Measurements from ENCODE around the gene NCBP3.

NCBP3 gene

GRCh38 chr17:3845621-3846436 lies at the start of gene NCBP3:
TSS of gene NCBP3 (minus strand) at chr17:3846246. CDS start at chr17:3846223, 23 bp downstream.
- peak; percentile 91 to 92 for DNase-seq (ENCODE audit: low read depth in 2 of 2)

GRCh38 chr17:3895354-3895753 lies 49.3 kb upstream of the NCBP3 start:
- no peak for DNase-seq (ENCODE audit: low read depth in 2 of 2)

GRCh38 chr17:3894911-3895343 lies 48.9 kb upstream of the NCBP3 start:
- DNase-seq (ENCODE audit: low read depth in 2 of 2), result no peak

- DNase-seq (ENCODE audit: low read depth in 2 of 2), result no peak
Measured at GRCh38 chr17:3894188-3894587, 48.1 kb upstream of the NCBP3 start.

- DNase-seq (ENCODE audit: low read depth in 2 of 2), result no peak
Measured at GRCh38 chr17:3893720-3894116, 47.7 kb upstream of the NCBP3 start.

GRCh38 chr17:3893003-3893719 lies 47.1 kb upstream of the NCBP3 start, which contains the start of gene CAMKK1:
TSS of gene CAMKK1 (minus strand) at chr17:3893053. CDS start at chr17:3885687, 7,366 bp downstream.
- peak; percentile 74 to 88 for DNase-seq (ENCODE audit: low read depth in 2 of 2)

- DNase-seq (ENCODE audit: low read depth in 2 of 2), result peak; percentile 56 to 73
Measured at GRCh38 chr17:3892095-3892998, 46.3 kb upstream of the NCBP3 start.

GRCh38 chr17:3891626-3892094 lies 45.6 kb upstream of the NCBP3 start:
- DNase-seq (ENCODE audit: low read depth in 2 of 2), result no peak

GRCh38 chr17:3890878-3891219 lies 44.8 kb upstream of the NCBP3 start:
- no peak for DNase-seq (ENCODE audit: low read depth in 2 of 2)

GRCh38 chr17:3890082-3890877 lies 44.2 kb upstream of the NCBP3 start:
- DNase-seq (ENCODE audit: low read depth in 2 of 2), result peak in 1 of 2 donors; percentile 29

GRCh38 chr17:3889325-3890012 lies 43.4 kb upstream of the NCBP3 start:
- no peak for DNase-seq (ENCODE audit: low read depth in 2 of 2)

- no peak for DNase-seq (ENCODE audit: low read depth in 2 of 2)
Measured at GRCh38 chr17:3888343-3889171, 42.5 kb upstream of the NCBP3 start.

- no peak for DNase-seq (ENCODE audit: low read depth in 2 of 2)
Measured at GRCh38 chr17:3887804-3888203, 41.8 kb upstream of the NCBP3 start.

- no peak for DNase-seq (ENCODE audit: low read depth in 2 of 2)
Measured at GRCh38 chr17:3887394-3887793, 41.3 kb upstream of the NCBP3 start.

GRCh38 chr17:3886776-3887175 lies 40.7 kb upstream of the NCBP3 start:
- no peak for DNase-seq (ENCODE audit: low read depth in 2 of 2)

GRCh38 chr17:3885970-3886369 lies 39.9 kb upstream of the NCBP3 start:
- no peak for DNase-seq (ENCODE audit: low read depth in 2 of 2)

- no peak for DNase-seq (ENCODE audit: low read depth in 2 of 2)
Measured at GRCh38 chr17:3885271-3885670, 39.2 kb upstream of the NCBP3 start.

- no peak for DNase-seq (ENCODE audit: low read depth in 2 of 2)
Measured at GRCh38 chr17:3884188-3884587, 38.1 kb upstream of the NCBP3 start.

- no peak for DNase-seq (ENCODE audit: low read depth in 2 of 2)
Measured at GRCh38 chr17:3882276-3882675, 36.2 kb upstream of the NCBP3 start.

- DNase-seq (ENCODE audit: low read depth in 2 of 2), result no peak
Measured at GRCh38 chr17:3880983-3881382, 34.9 kb upstream of the NCBP3 start.
